ENCODE results near the gene GDF2. TPM values are rescaled to one million over a fixed set of nuclear protein-coding genes. Genes with fewer than 3 reads are reported as not detected.
A peak's percentile ranks its signal among the peaks of the same experiment; 100 is the strongest.

The GDF2 gene
- total RNA-seq, 1 donor from 2014 or later = not detected

DNA sequence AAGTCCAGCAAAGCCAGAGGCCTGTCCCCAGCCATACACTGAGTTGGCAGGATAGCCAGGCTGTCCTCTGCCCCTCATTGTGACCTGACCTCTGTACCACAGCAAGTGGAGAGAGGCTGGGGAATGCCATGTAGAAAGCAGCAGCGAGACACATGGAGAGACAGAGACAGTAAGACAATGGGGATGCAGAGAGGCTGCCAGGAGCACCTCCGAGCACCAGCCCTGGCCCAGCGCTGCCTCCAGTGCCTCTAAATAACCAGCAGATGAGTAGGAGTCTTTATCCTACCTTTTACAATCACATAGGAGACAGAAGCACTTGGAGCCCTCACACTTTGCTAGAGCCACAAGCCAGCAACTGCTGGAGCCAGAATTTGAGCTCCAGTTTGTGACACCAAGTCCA is 8.1 kb downstream of the GDF2 start:
- DNase-seq = no peak
- Histone ChIP-seq H3K9me3 (no peaks in the 10 kb centered on the region), H3K36me3 (no peaks in the 10 kb centered on the region), H3K27ac (no peak overlapping the region), H3K27me3 (ENCODE audit: low read depth) (no peaks in the 10 kb centered on the region), H3K4me3 (no peak overlapping the region), H3K4me1 (no peaks in the 10 kb centered on the region)
- TF ChIP-seq, protein P1, sequence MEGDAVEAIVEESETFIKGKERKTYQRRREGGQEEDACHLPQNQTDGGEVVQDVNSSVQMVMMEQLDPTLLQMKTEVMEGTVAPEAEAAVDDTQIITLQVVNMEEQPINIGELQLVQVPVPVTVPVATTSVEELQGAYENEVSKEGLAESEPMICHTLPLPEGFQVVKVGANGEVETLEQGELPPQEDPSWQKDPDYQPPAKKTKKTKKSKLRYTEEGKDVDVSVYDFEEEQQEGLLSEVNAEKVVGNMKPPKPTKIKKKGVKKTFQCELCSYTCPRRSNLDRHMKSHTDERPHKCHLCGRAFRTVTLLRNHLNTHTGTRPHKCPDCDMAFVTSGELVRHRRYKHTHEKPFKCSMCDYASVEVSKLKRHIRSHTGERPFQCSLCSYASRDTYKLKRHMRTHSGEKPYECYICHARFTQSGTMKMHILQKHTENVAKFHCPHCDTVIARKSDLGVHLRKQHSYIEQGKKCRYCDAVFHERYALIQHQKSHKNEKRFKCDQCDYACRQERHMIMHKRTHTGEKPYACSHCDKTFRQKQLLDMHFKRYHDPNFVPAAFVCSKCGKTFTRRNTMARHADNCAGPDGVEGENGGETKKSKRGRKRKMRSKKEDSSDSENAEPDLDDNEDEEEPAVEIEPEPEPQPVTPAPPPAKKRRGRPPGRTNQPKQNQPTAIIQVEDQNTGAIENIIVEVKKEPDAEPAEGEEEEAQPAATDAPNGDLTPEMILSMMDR (IDR thresholded peaks at IDR 0.05) = no peak
- ATAC-seq = no peak
- intact Hi-C loops (cut with DNase I) = no loop called here

DNA sequence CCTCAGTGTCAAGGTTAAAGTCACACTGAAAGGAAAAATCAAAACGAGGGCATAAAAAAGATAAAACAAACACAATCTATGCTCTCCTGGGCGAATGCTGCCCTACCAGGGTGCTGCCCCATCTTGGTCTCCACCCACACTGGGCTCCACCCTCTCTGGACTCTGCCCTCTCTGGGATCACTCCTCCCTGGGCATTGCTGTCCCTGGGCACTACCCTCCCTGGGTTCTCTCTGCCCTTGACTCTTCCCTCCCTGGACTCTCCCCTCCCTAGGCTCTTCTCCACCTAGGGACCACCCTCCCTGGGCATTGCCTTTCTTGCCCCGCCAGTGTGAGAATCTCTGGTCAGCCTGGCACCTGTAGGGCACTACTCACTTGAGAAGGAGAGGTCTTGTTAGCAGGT is 8.6 kb downstream of the GDF2 start:
- TF ChIP-seq, protein P1 (IDR thresholded peaks at IDR 0.05) = no peak
- Histone ChIP-seq H3K27ac (no peak overlapping the region), H3K36me3 (no peaks in the 10 kb centered on the region), H3K4me3 (no peak overlapping the region), H3K4me1 (no peaks in the 10 kb centered on the region), H3K27me3 (ENCODE audit: low read depth) (no peaks in the 10 kb centered on the region), H3K9me3 (no peaks in the 10 kb centered on the region)
- intact Hi-C loops (cut with DNase I) = no loop called here
- DNase-seq (no peak), ATAC-seq (no peak)

DNA sequence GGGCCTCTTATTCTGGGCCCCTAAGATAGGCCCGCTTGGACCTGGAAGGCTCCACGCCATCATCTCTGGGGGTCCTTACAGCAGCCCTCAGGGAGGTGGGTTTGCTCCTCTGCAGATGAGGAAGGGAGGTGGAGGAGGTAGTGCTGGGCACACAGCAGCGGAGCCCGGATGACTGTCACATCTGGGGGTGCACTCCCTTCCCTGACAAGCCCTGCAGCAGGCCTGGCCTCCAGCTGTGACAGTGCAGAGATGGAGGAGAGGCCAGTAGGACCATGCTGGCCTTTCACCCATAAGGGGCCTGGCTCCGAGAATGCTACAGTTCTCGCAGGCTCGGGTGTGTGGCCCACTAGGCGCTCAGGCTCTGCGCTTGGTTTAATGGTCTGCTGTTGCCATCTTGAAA is 9.2 kb downstream of the GDF2 start:
- Histone ChIP-seq H3K4me3 (no peak overlapping the region), H3K27ac (no peak overlapping the region), H3K4me1 (no peaks in the 10 kb centered on the region), H3K9me3 (no peaks in the 10 kb centered on the region), H3K27me3 (ENCODE audit: low read depth) (no peaks in the 10 kb centered on the region), H3K36me3 (no peaks in the 10 kb centered on the region)
- intact Hi-C loops (cut with DNase I) = no loop called here
- TF ChIP-seq, protein P1 (IDR thresholded peaks at IDR 0.05) = no peak
- ATAC-seq (peak in 1 of 2 donors; percentile 24), DNase-seq (no peak)

DNA sequence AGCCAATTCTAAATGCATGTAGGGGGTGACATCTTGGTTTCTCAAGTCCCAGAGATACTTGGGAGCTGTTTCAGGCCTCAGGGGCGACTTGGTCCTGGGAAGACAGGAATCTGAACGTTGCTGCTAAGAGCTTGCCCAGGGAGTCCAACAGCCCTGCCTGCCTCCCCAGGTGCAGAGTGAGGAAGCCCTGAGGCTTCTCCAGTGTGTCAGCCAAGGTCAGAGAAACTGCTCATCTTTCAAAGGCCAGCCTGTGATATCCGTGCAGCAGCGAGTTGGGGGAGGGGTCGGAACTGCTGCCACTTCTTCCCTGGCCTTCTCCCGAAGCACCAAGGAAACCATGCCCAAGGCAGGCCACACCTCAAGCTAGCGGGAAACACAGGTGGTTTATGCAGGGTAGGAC is 9.7 kb downstream of the GDF2 start:
- TF ChIP-seq, protein P1 (IDR thresholded peaks at IDR 0.05) = no peak
- Histone ChIP-seq H3K27ac (no peak overlapping the region), H3K9me3 (no peaks in the 10 kb centered on the region), H3K36me3 (no peaks in the 10 kb centered on the region), H3K4me1 (no peaks in the 10 kb centered on the region), H3K4me3 (no peak overlapping the region), H3K27me3 (ENCODE audit: low read depth) (no peaks in the 10 kb centered on the region)
- DNase-seq = no peak
- intact Hi-C loops (cut with DNase I) = no loop called here
- no peak for ATAC-seq

DNA sequence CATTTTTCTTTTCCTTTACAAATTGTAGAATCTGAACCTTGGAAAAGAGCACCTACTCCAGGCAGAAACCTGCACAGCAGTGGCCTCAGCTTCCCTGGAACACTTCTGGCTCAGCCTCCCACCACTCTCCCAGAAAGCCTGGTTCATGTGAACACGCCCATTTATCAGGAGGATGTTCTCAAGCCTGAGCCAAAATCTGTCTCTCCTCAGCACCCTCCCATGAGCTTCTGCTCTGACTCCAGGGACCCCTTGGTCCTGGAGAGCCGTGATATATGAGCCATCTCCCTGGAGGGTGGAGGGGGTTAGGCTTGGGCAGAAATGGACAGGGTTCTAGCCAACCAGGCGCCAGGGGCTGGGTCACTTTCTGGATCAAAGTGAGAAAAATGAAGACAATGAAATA is 10.1 kb downstream of the GDF2 start:
- intact Hi-C loops (cut with DNase I) = no loop called here
- ATAC-seq (no peak), DNase-seq (no peak)
- no peak overlapping the region for H3K27ac ChIP-seq
- TF ChIP-seq, protein P1 (IDR thresholded peaks at IDR 0.05) = no peak
- H3K9me3 ChIP-seq = no peaks in the 10 kb centered on the region
- H3K4me3 ChIP-seq = no peak overlapping the region
- H3K4me1 ChIP-seq = no peaks in the 10 kb centered on the region
- H3K36me3 ChIP-seq = no peaks in the 10 kb centered on the region
- no peaks in the 10 kb centered on the region for H3K27me3 ChIP-seq (ENCODE audit: low read depth)

DNA sequence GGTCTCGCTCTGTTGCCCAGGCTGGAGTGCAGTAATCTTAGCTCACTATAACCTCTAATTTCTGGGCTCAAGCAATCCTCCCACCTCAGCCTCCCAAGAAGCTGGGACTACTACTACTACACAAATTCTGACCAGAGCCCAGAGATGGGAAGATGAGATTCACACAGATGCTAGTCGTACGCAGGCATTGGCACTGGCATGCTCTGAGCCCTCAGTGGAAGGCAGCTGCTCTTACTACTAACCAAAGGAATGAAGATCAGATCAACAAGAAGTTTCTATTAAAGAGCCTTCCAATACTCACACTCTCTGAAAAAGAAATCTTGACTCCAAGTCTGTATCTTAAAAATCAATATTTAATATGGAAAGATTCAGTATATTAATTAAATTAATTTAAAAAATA is 10.7 kb downstream of the GDF2 start:
- H3K4me1 ChIP-seq = no peaks in the 10 kb centered on the region
- no peaks in the 10 kb centered on the region for H3K9me3 ChIP-seq
- DNase-seq (no peak), ATAC-seq (no peak)
- H3K27ac ChIP-seq = no peak overlapping the region
- H3K27me3 ChIP-seq (ENCODE audit: low read depth) = no peaks in the 10 kb centered on the region
- intact Hi-C loops (cut with DNase I) = no loop called here
- TF ChIP-seq, protein P1 (IDR thresholded peaks at IDR 0.05) = no peak
- H3K4me3 ChIP-seq = no peak overlapping the region
- H3K36me3 ChIP-seq = no peaks in the 10 kb centered on the region
